HG03103 (cell line): ENCODE results near the gene LRCH3.

ENCODE experiments used
- ATAC-seq: cut with Tn5 transposase; IDR thresholded peaks from one replicate; pipeline ENCODE4 v1.9.1; 2021; ENCODE audit warnings: low read depth; ENCODE audit not compliant: unreplicated experiment

The LRCH3 gene

DNA sequence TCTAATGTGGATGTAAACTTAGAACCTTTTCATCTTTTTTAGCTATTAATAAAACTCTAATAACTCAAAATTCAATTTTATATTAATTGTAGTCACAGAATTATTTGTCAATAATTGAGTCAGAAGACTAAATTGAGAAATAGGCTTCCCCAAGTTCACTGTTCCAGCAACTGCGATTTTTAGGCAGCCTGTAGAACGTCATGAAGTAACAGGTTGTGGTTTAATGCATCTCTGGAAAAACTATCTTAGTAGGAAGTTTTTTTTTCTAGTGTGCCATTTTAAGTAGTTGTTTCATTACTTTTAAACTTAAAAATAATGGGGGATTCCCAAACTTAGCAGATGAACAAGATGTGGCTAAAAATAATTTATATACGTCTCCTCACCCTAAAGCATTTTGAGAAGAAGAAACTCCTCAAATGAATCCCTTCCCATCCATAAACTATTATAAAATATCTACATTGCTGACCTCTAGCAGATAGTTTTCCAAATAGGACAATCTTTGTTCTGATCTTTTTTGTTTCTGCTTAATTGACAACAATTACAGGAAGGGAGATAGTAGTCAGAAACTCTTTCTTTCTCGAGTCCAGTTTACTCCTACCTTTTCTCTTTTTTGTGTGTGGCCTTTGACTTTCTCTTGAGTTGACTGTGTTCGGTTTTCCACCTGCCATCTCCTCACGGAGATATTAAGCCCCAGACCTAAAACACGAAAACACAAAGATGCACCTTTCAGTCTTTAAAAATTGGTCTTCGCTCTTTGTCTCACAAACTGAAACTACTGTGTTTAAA is 43.1 kb downstream of the LRCH3 start:
- no peak for ATAC-seq

DNA sequence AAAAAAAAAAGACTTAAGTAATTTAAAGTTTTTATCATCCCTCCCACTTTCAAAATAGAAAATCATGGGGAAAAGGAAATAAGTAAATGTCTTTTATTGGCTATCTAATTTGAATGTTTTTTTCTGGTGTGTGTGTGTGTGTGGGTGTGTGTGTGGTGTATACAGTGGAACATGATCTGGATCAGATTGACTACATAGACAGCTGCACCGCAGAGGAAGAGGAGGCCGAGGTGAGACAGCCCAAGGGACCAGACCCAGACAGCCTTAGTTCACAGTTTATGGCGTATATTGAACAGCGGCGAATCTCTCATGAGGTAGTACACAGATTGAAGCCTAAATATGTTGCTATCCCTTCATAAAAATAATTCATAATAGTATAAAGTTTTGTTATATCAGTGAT is 44.5 kb downstream of the LRCH3 start:
- no peak for ATAC-seq

DNA sequence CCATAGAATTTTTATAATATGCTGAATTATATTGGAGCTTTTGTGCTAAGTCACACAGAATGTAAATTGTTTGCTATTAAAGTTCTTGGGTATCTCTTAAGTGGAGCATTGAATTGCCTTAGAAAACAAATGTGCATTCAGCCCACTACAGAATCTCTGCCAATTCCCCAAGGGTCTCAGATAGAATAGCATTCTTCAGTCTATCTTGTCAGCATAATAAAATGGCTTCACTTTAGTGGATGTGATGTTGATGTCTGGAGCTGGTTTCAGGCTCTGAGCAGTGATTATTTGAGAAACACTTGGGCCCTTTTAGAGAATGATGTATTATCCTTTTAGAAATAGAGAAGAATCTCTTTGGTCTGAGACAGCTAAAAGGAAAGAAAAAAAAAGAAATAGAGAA is 45.2 kb downstream of the LRCH3 start:
- no peak for ATAC-seq

DNA sequence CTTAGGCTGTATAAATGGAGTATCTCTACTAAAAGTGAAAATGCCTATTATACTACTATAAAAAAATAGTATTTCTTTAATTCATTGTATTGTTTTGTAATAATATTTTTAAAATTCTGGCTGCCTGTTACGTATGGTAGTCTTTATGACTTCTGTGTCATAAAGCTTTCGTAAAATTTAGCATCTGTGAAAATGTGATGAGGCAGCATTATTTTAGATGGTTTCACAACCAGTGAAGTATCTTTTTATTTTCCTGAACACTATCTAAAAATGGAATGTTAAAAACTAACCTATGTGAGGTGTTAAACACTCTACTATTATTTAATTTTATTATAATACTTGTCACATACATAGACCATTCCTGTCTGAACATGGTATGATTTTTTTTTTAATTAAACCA is 46.2 kb downstream of the LRCH3 start:
- ATAC-seq, result no peak

DNA sequence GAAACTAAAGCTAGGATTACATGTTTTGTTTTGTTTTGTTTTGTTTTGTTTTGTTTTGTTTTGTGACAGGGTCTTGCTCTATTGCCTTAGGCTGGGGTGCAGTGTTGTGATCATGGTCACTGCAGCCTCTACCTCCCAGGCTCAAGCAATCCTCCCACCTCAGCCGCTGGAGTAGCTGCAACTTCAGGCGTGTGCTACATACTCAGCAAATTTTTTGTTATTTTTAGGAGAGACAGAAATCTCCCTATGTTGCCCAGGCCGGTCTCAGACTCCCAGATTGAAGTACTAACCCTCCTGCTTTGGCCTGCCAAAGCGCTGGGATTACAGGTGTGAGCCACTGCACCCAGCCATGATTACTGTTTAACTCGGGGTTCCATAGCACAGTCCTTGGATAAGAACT is 50.7 kb downstream of the LRCH3 start:
- no peak for ATAC-seq

DNA sequence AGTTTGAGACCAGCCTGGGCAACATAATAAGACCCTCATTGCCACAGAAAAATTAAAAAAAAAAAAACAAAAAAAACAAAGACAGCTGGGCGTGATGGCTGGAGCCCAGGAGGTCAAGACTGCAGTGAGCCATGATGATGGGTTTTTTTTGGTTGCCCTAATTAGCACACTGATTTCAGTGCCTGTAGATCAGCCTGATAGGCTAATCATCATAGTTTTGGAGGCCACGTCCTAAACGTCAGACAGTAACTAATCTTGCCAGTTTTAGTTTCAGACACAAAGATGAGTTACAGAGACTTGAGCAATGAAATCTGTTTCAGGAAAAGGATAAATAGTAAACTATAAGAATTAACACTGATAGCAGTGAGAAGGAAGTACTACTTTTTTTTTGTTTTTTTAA is 55.4 kb downstream of the LRCH3 start:
- ATAC-seq, result no peak

DNA sequence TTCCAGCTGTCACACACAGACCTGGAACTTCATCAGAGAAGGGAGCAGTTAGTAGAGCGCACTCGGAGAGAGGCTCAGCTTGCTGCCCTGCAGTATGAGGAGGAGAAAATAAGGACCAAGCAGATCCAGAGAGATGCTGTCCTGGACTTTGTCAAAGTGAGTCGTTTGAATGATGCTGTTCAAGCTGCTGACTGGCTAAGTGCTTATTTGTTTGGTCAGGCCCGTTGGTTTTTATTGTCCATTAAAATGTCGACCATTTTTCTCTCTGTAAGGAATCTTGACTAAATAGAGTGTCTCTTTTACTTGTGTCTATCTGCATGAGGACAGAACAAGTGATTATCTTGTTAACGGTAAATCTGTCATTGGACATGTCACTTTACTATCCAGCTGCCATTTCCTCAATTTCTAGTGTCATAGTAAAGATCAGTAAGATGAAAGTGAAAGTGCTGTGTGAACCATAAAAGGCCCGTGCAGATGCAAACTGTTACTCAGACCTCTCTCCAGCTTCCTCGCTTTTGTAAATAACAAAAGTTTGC is 56.9 kb downstream of the LRCH3 start:
- peak; percentile 89 for ATAC-seq

DNA sequence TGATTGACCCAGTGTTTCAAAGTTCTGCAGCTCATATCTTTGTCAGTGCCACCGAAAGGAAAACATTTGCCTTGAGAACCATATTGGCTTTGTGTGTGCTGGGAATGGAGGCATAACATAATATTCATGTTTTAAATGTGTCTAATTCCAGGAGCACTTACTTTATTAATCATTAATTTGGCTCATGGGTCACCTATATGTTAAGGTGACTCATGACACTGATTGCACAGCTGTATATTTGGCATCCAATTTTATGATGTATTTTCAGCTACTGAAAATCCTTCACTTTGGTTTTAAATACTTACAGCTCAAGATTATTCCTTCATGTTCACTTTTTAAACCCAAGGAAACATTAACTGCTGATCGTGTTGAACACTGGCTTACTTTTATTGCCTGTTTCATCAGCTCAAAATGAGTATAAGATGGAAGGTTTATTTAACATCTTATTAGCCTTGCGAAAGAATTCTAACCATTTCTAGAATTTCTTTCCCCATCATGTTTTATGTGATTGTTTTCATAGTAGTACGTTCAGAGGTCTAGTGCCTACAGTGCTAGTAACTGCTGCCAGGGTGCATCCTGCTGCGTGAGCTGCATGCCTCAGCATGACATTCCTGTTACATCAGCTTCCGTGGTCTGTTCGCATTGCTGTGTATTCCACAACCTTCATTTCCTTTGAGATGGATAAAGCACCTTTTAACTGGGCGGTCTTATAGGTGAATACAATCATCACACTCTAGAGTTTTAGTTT is 63.7 kb downstream of the LRCH3 start:
- no peak for ATAC-seq

DNA sequence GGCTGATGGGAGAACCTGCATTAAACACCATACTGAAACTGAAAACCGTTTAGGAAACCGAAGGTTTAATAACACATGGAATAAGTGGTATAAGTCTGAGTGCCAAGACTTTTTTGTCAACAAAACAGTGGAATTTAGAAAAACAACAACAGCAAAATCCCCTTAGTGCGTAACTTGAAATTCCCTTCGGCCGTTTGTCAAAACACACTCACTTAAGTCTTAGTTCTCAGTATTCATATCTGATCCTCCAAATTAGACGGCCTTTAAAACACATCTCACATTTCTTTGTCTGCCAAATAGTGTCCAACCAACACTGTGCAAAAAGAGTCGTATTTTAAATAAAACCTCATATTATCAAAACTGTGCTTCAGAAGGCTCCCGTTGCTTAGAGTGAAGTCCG is 64.5 kb downstream of the LRCH3 start:
- ATAC-seq, result no peak

DNA sequence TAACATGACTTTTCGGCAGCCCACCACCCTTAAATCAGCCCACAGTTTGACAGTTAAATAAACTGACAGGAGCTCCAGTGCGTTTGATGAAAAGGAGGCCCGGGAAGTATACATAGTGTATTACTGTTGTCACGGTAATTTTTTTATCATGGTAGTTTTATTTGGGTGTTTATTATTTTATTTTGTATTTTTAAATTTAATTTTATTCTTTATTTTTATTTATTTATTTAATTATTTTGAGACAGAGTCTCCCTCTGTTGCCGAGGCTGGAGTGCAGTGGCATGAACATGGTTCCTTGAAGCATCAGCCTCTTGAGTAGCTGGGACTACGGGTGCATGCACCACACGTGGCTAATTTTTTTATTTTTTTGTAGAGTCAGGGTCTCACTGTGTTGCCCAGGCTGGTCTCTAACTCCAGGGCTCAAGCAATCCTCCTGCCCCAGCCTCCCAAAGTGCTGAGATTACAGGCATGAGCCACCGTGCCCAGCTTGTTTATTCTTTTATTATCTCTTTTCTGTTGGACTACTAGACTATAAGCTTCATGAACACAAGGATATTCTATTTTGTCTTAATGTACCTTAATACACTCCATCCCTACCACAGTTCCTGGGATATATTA is 65.3 kb downstream of the LRCH3 start:
- ATAC-seq, result no peak

DNA sequence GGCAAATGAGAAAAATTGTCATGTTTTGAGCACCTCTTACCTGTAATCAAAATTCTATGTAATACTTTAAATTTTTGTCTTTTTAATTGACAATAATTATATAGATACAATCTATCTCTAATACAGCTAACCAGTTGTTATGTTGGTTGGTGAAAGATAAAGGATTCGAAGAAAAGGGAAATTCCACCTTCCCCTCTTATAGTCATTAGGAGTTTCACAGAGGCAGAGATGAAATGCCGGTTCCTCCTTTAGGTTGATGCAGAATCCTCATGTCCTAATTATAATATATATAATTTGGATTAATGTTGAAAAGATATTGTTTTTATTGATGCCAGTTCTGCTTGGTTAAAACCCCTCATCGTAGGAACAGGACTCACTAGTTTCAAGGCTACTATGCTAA is 67.1 kb downstream of the LRCH3 start:
- ATAC-seq, result no peak

DNA sequence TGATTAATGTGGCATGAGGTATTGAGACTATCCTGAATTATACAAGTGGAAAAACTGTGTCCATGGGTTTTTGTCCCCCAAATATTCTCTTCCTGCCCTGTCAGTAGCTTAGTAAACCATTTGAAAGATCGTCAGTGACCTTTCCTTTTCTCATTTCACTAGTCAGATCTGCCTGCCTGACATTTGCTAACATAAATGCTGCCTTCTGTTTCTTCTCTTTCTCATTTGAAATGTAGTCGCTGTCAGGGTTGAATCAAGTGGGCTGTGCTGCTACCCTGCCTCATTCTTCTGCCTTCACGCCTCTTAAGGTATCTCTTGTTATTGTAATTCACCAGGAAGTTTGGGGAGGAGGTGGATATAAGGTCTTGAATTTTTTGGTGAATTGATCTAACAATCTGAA is 67.5 kb downstream of the LRCH3 start:
- ATAC-seq, result no peak

DNA sequence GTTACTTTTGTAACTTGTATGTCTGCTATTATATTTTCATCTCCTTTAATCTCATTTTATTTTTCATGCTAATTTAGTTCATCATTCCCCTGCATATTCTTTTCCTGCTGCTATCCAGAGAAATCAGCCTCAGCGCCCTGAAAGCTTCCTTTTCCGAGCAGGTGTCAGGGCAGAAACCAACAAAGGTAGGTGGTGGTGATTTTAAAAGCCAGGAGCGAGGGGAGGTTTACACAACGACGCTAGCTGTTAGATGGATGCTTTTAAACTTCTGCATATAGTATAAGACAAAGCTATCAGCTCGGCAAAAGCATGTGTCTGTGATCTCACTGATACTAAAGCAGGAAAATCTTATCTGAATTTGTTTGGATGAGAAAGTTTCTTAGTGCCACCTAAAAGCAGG is 75.0 kb downstream of the LRCH3 start:
- ATAC-seq, result no peak

DNA sequence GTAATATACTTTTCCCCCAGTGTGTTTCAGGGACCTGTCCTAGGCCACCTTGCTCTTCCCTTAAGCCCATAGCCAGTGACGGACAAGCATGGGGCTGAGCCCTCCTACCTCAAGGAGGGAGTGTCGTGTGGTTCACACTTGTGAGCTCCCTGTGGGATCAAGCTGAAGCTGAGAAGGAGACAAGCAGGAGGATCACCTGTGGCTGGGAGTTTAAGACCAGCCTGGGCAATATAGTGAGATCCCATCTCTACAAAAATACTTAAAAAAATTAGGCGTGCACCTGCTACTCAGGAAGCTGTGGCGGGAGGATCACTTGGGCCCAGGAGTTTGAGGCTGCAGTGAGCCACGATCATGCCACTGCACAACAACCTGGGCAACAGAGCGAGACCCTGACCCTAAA is 82.3 kb downstream of the LRCH3 start:
- no peak for ATAC-seq

DNA sequence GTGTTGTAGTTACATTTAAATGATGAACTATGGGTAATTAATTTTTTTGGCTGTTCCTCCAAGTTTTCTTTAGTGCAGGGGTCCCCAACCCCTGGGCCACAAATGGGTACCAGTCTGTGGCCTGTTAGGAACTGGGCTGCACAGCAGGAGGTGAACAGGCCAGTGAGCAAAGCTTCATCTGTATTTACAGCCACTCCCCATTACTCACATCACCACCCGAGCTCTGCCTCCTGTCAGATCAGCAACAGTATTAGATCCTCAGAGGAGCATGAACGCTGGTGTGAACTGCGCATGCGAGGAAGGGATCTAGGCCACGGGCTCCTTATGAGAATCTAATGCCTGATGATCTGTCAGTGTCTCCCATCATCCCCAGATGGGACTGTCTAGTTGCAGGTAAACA is 83.0 kb downstream of the LRCH3 start:
- no peak for ATAC-seq

DNA sequence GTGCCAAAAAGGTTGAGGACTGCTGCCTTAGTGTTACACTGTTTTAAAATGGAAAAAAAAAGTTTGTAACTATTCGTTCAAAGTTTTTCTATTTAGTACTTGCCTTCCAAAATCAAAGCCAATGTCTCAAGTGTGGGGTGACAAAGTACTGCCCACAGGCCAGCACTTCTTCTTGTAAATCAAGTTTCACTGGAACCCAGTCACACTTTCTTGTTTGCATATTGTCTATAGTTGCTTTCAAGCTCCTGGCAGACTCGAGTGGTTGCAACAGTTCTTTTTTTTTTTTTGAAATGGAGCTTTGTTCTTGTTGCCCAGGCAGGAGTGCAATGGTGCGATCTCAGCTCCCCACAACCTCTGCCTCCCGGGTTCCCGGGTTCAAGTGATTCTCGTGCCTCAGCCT is 83.6 kb downstream of the LRCH3 start:
- ATAC-seq, result no peak

DNA sequence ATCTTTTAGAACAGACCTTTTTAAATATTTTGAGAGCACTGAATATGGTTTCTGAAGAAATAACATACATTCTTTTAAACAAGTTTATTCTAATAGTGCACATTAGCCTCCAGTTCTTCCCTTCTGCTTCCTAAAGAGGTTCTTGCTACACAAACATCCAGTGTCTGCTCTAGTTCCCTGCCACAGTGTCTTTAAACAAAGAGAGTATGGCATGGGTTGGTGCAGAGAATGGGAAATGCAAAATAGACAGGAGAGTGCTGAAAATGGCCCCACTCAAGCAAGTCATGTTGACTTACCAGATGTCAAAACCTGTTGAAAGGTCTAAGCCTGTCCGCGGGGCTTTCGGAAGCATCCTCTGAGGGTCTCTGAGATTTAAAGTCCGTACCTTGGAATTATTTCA is 86.8 kb downstream of the LRCH3 start:
- ATAC-seq, result no peak

DNA sequence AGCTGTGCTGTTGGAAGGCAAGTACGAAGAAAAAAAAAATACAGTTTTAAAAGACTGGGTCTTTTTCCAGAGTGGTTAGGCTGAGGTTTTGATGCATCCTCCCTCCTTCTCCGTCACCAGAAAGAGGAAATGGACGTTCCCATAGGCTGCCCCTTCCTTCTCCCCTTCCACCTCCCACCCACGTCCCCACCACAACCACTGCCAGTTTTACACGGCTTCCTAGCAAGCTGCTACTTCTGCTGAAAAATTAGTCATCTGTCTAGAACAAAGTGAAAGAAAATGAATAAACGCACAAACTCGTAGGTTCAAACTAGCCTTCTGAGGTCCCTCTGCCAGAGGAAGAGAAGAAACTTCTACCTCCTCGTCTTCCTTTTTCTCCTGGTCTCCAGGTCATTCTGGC is 87.4 kb downstream of the LRCH3 start:
- ATAC-seq, result no peak

DNA sequence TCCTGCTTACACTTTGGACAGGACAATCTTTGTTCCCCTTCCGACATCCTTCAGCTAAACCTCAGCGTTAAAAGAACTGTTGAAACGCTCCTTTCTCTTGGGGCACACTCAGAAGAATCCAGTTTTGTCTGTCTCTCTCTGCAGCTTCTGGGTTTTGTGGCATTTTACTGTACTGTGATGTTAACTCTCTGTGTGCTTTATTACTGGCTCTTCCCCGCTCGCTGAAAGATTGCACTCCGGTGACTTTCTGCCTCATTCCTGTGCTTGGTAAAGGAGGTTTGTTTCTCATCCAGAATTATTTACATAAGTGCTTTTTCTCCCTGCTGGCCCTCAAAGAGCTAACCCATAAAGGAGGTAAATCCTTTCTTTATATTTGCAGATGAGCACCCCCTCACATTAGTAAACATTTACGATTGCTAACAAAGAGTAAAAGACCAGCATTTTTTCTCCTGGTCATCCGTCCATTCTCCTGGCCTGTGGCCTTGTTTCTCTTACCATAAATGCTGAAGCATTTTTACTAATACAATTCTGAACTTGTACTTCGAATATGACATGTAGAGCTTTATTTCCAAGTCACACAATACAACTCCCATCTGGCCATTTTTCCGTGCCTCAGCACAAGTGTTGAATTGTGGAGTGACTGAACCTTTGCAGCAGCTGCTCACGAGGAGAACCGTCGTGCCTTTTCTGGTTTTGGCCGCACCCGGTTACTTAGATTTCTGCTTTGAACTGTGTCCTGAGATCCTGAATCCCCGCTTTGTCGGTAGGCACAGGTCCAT is 89.6 kb downstream of the LRCH3 start:
- ATAC-seq, result no peak

DNA sequence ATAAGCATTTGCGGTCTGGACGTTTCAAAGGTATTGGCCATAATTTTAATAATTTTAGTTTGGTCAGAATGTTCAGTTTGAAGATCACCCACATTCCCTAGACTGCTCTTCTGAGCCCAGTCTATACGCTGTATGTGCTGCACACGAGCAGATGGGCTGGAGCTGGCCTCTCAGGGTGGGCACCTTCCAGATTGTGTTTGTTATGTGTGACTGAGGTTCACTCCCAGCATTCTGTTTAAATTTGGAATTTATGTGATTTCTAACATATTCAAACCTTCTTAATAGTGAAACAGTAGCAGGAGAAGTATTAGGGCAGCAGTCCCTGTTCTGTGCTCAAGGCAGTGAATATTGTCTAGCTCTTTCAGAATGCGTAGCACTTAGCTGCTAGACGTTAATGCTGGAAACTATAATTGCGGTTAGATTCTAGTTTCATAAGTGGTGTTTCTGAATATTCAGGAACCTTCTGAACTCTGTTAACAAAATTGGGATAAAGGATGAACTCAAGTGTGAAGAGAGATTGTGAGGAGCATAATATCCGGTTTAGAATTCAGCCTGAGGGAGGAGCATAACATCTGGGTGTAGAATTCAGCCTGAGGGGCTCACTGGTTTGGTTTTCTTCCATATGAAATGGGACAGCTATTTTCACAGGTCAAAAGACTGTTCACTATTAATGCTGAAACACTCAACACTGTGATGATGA is 90.4 kb downstream of the LRCH3 start:
- no peak for ATAC-seq
